K562 (cell line): ENCODE results near the gene SDR42E2. TPM values are rescaled to one million over a fixed set of nuclear protein-coding genes. Genes with fewer than 3 reads are reported as not detected.

Source experiments
- CHAMP1 ChIP-seq: fragments of 450-650 bp; IDR thresholded peaks from 2 replicates; pipeline ENCODE4 v1.6.1; 2016; ENCODE audit warnings: mild to moderate bottlenecking
- FOSL1 ChIP-seq: fragments of 200-800 bp; sonication (Bioruptor generic); conservative IDR thresholded peaks from 2 replicates; pipeline ENCODE4 v1.6.1; 2016; ENCODE audit warnings: missing genetic modification characterization, missing compliant biosample characterization
- PURB ChIP-seq: sonication (generic); formaldehyde crosslinking; IDR thresholded peaks from 2 replicates; pipeline ENCODE4 v1.9.0; 2021; ENCODE audit warnings: low read depth, mild to moderate bottlenecking, missing genetic modification reagents
- RUNX1 ChIP-seq: sonication (generic); IDR thresholded peaks from 2 replicates; pipeline ENCODE4 v1.6.1; 2016; ENCODE audit warnings: antibody characterized with exemption, low read depth
- ZNF133 ChIP-seq: fragments of 250-450 bp; sonication (Bioruptor Pico); IDR thresholded peaks from 2 replicates; pipeline ENCODE4 v1.4.0; 2020; ENCODE audit warnings: mild to moderate bottlenecking
- polyA plus RNA-seq, 8 experiments: library from polyadenylated mRNA; depleted of rRNA in 4 of 8; stranded (reverse) in 5 of 8; unstranded in 3 of 8; fragments of >200 nt; fragmentation: Nextera tagmentation in 2 of 8; fragmentation: Illumina TruSeq in 1 of 8; extraction: Ambion mirVana in 2 of 8; extraction: Trizol in 1 of 8; gene quantifications; 2 replicates each; pipeline versions ENCODE4 v1.2.1 to v1.2.3, GENCODE V29; 2011 to 2014; ENCODE audit warnings: inconsistent platforms in 1 of 8, missing spikeins in 1 of 8
- total RNA-seq, 7 experiments: library from RNA; depleted of rRNA in 6 of 7; stranded (reverse); fragments of >200 nt in 6 of 7; fragmentation: Illumina TruSeq in 2 of 7; extraction: Trizol in 2 of 7; gene quantifications; 2 replicates each; pipeline versions ENCODE4 v1.2.1 to v1.2.3, GENCODE V29; 2011 to 2021; ENCODE audit warnings: low replicate concordance in 1 of 7
- TF ChIP-seq, protein P1 (sequence below): fragments of 150-350 bp; IDR thresholded peaks from 2 replicates; pipeline ENCODE4 v1.6.1; 2014; ENCODE audit warnings: low read depth, mild to moderate bottlenecking, low read length, borderline replicate concordance
- TF ChIP-seq, protein P2 (sequence below): sonication (generic); IDR thresholded peaks from 2 replicates; pipeline ENCODE4 v1.6.1; 2016
- TF ChIP-seq, protein P3 (sequence below): fragments of 200-400 bp; formaldehyde crosslinking; IDR thresholded peaks from 2 replicates; pipeline ENCODE4 v1.6.1; 2017; ENCODE audit warnings: mild to moderate bottlenecking, low read depth, low read length, moderate library complexity
- TF ChIP-seq, protein P4 (sequence below): fragments of 450-650 bp; IDR thresholded peaks from 2 replicates; pipeline ENCODE4 v1.6.1; 2016; ENCODE audit warnings: low read depth

The SDR42E2 gene
- total and polyA plus RNA-seq, 9 of the 15 experiments (the other 6 are each of a cell fraction or from before 2014, with no cell fraction given), result 0.03 to 0.07 (median 0.04) TPM; not detected in 4

- no peak for TF ChIP-seq CHAMP1
- TF ChIP-seq, protein P1, sequence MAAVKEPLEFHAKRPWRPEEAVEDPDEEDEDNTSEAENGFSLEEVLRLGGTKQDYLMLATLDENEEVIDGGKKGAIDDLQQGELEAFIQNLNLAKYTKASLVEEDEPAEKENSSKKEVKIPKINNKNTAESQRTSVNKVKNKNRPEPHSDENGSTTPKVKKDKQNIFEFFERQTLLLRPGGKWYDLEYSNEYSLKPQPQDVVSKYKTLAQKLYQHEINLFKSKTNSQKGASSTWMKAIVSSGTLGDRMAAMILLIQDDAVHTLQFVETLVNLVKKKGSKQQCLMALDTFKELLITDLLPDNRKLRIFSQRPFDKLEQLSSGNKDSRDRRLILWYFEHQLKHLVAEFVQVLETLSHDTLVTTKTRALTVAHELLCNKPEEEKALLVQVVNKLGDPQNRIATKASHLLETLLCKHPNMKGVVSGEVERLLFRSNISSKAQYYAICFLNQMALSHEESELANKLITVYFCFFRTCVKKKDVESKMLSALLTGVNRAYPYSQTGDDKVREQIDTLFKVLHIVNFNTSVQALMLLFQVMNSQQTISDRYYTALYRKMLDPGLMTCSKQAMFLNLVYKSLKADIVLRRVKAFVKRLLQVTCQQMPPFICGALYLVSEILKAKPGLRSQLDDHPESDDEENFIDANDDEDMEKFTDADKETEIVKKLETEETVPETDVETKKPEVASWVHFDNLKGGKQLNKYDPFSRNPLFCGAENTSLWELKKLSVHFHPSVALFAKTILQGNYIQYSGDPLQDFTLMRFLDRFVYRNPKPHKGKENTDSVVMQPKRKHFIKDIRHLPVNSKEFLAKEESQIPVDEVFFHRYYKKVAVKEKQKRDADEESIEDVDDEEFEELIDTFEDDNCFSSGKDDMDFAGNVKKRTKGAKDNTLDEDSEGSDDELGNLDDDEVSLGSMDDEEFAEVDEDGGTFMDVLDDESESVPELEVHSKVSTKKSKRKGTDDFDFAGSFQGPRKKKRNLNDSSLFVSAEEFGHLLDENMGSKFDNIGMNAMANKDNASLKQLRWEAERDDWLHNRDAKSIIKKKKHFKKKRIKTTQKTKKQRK, result no peak
- TF ChIP-seq, protein P2, sequence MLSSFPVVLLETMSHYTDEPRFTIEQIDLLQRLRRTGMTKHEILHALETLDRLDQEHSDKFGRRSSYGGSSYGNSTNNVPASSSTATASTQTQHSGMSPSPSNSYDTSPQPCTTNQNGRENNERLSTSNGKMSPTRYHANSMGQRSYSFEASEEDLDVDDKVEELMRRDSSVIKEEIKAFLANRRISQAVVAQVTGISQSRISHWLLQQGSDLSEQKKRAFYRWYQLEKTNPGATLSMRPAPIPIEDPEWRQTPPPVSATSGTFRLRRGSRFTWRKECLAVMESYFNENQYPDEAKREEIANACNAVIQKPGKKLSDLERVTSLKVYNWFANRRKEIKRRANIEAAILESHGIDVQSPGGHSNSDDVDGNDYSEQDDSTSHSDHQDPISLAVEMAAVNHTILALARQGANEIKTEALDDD, result peak; percentile 89
- TF ChIP-seq, protein P3, sequence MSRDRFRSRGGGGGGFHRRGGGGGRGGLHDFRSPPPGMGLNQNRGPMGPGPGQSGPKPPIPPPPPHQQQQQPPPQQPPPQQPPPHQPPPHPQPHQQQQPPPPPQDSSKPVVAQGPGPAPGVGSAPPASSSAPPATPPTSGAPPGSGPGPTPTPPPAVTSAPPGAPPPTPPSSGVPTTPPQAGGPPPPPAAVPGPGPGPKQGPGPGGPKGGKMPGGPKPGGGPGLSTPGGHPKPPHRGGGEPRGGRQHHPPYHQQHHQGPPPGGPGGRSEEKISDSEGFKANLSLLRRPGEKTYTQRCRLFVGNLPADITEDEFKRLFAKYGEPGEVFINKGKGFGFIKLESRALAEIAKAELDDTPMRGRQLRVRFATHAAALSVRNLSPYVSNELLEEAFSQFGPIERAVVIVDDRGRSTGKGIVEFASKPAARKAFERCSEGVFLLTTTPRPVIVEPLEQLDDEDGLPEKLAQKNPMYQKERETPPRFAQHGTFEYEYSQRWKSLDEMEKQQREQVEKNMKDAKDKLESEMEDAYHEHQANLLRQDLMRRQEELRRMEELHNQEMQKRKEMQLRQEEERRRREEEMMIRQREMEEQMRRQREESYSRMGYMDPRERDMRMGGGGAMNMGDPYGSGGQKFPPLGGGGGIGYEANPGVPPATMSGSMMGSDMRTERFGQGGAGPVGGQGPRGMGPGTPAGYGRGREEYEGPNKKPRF, result no peak
- peak; percentile 89 for TF ChIP-seq FOSL1 (tag)
- no peak for TF ChIP-seq PURB (CRISPR knock-in tag)
- TF ChIP-seq ZNF133 (CRISPR knock-in tag), result no peak
- no peak for TF ChIP-seq RUNX1
- TF ChIP-seq, protein P4, sequence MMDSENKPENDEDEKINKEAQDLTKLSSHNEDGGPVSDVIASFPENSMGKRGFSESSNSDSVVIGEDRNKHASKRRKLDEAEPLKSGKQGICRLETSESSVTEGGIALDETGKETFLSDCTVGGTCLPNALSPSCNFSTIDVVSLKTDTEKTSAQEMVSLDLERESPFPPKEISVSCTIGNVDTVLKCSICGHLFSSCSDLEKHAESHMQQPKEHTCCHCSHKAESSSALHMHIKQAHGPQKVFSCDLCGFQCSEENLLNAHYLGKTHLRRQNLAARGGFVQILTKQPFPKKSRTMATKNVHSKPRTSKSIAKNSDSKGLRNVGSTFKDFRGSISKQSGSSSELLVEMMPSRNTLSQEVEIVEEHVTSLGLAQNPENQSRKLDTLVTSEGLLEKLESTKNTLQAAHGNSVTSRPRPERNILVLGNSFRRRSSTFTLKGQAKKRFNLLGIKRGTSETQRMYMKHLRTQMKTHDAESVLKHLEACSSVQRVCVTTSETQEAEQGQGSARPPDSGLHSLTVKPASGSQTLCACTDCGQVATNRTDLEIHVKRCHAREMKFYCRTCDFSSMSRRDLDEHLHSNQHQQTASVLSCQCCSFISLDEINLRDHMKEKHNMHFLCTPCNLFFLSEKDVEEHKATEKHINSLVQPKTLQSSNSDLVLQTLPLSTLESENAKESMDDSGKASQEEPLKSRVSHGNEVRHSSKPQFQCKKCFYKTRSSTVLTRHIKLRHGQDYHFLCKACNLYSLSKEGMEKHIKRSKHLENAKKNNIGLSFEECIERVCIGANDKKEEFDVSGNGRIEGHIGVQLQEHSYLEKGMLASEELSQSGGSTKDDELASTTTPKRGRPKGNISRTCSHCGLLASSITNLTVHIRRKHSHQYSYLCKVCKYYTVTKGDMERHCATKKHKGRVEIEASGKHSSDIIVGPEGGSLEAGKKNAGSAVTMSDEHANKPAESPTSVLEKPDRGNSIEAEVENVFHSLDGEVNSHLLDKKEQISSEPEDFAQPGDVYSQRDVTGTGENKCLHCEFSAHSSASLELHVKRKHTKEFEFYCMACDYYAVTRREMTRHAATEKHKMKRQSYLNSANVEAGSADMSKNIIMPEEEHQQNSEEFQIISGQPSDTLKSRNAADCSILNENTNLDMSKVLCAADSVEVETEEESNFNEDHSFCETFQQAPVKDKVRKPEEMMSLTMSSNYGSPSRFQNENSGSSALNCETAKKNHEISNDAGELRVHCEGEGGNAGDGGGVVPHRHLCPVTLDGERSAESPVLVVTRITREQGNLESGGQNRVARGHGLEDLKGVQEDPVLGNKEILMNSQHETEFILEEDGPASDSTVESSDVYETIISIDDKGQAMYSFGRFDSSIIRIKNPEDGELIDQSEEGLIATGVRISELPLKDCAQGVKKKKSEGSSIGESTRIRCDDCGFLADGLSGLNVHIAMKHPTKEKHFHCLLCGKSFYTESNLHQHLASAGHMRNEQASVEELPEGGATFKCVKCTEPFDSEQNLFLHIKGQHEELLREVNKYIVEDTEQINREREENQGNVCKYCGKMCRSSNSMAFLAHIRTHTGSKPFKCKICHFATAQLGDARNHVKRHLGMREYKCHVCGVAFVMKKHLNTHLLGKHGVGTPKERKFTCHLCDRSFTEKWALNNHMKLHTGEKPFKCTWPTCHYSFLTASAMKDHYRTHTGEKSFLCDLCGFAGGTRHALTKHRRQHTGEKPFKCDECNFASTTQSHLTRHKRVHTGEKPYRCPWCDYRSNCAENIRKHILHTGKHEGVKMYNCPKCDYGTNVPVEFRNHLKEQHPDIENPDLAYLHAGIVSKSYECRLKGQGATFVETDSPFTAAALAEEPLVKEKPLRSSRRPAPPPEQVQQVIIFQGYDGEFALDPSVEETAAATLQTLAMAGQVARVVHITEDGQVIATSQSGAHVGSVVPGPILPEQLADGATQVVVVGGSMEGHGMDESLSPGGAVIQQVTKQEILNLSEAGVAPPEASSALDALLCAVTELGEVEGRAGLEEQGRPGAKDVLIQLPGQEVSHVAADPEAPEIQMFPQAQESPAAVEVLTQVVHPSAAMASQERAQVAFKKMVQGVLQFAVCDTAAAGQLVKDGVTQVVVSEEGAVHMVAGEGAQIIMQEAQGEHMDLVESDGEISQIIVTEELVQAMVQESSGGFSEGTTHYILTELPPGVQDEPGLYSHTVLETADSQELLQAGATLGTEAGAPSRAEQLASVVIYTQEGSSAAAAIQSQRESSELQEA, result no peak
Observed at GRCh38 chr16:22216191-22216831, 54.0 kb downstream of the SDR42E2 start (continued).
